GM19463 (cell line): Measurements from ENCODE around the gene PUSL1.

ENCODE experiments used
- ATAC-seq: cut with Tn5 transposase; IDR thresholded peaks from one replicate; pipeline ENCODE4 v1.9.1; 2021; ENCODE audit warnings: mild to moderate bottlenecking, moderate library complexity; ENCODE audit not compliant: unreplicated experiment

Gene PUSL1

DNA sequence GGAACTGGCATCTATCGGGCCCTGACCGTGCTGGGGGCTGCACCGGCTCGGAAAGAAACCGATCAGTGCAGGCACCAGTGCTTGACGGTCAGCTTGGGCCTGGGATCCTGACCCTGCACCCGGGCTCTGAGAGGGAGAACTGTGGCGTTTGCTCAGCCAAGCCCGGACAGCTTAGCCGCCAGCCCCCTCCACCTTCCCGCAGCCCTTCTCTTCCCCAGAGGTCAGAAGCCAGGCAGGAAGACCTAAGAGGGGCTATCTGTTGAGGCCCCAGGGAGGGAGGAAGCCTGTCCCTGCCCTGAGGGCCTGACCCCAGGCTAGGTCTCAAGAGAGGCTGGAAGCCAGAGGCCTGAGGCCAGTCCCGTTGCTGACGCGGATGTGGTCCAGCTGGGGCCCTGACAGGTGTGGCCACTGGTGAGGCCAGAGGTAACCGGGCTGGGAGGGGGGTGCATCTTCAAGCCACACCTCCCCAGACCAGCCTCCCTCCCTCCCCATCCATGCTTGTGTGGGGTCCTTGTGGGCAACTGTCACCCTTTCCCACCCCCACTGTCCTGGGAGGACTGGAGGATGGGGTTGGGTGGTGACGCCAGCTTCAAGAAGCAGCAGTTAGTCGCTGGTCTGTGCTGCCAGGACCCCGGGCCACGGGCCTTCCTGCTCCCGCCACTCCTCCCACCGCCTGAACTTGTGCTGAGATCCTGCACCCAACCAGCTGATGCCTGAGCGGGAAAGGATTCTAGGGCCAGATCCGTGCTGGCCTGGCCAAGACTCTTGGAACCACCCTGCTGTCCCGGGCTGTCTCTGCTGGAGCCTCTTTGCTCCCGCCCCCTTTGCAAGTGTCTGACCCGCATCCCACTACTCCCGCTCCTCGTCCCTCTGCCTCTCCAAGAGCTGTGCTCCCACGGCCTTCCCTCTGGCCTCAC, 43.4 kb downstream of the PUSL1 start:
- ATAC-seq: no peak

DNA sequence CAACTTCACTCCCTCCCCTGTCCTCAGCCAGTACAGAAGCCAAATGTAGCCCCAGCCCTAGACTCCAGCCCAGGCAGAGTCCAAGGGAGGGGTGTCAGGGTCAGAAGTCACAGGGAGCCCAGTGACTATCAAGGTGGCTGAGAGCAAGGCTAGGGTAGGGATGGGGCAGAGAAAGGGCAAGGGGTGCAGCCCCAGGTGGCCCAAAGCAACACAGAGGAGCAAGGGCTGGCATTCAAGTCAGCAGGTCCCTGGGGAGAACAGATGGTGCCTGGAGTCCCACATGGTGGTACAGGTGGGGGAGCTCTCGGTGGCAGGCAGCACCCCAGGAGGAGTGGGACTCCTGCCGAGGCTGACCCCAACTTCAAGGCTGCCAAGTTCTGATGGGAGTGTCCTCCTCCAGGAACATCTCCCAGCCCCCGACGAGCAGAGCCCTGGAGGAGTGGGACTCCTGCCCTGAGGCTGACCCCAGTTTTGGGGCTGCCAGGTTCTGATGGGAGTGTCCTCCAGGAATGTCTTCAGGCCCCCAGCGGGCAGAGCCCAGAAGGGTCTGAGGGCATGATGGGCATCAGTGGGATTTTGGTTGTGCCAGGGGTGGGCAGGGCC, 44.5 kb downstream of the PUSL1 start:
- ATAC-seq: no peak

DNA sequence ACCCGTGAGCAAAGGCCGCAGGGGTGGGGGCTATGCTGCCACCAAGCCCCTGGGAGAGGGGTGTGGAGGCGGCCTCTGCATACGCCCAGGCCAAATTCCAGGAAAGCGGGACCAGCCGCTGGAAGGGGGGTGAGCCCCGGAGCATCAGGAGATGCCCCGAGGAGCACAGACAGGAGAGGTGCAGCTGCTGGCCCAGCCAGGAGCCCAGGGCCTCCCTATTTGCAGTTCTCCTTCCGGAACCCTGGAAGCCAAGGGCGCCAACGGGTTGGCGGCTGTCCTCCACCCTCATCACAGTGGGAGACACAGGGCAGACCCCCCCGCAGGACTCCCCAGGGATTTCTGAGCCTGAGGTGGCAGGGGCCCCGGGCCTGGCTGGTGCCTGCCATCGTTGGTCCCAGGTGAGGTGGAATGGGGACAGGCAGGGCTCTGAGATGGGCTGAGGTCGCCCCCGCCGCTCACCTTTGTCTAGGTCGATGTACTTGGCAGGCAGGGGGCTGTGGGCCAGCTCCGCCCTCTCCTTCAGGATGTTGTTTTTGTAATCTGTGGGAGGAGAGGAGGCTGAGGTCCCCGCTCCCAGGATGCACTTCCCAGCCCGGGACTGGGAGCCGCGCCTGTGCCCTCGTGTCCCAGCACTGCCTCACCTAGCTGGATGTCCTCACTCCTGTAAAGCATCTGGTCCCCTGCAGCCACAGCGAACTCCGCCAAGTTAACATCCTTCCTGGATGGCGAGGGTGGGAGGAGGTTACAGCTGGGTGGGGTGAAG, 45.2 kb downstream of the PUSL1 start:
- no peak for ATAC-seq

DNA sequence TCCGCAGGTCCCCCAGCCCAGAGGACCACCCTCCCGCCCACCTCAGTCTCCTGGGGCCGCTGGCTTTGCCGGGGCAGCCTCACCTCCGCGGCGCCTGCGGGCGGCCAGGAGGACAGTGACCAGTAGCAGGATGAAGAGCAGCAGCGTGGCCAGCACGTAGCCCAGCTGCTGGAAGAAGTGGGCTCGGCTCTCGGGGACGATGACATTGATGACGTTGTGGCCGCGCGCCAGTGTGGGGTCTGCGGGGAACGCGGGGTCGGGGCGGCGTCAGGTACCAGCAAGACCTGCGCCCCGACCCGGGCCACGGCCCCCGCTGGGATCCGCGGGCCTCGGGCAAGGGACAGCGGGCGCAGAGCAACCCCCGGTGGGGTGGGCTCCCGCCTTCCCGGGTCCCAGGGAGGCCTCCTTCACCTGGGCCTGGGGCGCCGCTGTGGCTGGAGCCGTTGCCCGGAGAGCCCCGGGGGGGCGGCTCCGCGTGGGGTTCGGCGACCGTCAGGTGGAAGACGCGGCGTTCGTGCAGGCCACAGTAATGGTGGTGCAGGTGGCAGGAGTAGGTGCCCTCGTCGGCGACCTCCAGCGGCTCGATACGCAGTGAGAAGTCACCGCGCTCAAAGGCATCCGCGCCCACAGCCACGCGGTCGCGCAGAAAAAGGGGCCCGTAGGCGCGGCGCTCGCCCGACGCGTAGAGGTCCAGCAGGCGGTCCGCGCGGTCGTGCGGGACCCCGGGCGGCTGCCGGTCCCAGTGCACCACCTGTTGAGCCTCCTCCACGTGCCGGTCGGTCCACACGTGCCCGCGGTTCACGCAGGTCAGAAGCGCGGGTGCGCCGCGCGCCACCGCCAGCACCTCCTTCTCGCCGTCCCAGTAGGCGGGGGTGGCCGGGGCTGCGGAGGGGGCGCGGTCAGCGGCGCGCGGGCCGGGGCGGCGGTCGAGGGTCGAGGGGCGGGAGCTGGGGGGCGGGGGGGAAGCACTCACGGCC, 46.2 kb downstream of the PUSL1 start:
- ATAC-seq: no peak

DNA sequence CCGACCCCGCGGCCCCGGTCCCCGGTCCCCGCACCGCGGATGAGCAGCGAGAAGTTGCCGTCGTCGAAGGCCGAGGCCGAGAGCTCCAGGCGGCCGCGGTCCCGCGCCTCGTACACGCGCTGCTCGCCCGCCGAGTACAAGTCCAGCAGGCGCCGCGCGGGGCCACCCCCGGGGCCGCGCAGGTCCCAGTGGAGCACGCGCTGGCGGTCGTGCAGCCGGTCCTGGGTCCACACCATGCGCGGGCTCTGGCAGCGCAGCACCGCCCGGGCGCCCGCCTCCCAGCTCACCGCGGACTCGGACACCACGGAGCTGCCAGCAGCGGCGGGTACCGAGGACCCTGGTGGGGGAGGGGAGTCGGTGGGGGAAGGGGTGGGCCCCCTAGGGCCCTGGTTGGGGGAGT, 47.0 kb downstream of the PUSL1 start:
- no peak for ATAC-seq

DNA sequence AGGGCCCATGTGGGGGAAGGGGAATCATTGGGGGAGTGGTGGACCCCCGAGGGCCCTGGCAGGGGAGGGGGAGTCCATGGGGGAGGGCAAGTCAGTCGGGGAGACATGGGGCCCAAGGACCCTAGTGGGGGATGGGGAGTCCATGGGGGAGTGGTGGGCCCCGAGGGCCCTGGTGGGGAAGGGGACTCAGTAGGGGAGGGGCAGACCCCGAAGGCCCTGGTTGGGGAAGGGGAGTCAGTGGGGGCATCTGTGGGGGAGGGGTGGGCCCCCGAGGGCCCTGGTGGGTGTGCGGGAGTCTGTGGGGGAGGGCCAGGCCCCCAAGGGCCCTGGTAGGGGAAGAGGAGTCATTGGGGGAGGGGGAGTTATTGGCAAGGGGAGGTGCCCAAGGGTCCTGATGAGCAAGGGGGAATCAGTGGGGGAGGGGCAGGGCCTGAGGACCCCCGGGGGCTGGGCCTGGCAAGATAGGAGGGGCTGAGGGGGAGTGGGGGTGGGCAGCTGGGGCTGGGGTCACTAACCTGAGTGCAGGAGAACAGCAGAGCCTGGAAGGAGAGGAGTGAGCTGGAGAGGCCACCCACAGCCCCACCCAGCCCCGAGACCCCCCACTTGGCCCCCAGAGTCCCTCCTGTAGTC, 47.9 kb downstream of the PUSL1 start:
- no peak for ATAC-seq

DNA sequence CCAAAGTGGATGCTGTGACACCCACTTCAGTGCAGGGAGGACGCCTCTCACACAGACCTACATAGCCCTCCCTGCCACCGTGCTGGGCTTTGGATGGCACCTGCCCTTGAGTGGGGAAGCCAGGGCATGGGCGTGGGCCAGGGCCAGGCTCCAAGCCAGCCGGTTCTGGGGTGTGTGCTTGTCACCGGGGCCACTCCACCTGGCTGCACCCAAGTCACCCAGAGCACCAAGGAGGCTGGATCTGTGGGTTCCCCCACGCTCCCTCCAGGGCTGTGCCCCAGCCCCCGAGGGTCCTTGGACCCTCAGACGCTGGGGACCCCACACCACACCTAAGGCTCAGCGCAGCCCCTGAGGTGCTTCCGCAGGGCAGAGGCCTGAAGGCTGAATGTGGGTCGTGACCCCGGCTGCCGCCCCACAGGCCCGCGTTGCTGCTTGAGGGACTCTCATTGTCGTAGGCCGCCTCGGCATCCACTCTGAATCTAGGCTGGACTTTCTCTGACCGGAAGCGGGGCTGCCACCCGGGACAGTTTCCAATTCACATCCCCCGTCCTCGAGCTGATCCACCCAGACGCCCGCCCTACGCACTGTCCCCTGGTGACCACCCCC, 48.5 kb downstream of the PUSL1 start:
- no peak for ATAC-seq

DNA sequence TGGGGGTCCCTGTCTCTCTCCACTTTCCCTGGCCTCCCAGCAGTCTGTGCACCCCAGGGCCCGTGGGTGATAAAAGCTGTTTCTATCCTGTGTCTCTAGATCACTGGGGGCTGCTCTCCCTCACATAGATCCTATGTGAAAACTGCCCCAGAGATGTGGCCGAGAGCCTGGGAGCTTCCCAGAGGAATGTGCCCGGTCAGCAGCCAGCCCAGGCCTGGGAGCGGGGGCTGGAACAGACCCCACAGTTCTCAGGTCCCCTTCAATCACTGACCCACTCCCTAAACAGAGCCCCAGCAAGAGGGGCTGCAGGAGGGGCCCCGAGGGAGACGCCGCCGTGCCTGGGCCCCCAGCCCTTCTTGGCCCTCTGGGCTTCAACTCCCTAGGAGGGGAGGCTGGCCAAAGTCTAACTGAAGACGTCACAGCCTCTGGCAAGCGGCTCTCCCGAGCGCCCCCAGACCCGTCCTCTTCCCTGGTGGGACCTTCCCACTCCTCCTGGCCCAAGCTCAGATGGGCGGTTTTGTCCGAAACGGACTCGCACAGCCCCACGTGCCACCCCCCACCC, 49.6 kb downstream of the PUSL1 start:
- ATAC-seq: no peak

DNA sequence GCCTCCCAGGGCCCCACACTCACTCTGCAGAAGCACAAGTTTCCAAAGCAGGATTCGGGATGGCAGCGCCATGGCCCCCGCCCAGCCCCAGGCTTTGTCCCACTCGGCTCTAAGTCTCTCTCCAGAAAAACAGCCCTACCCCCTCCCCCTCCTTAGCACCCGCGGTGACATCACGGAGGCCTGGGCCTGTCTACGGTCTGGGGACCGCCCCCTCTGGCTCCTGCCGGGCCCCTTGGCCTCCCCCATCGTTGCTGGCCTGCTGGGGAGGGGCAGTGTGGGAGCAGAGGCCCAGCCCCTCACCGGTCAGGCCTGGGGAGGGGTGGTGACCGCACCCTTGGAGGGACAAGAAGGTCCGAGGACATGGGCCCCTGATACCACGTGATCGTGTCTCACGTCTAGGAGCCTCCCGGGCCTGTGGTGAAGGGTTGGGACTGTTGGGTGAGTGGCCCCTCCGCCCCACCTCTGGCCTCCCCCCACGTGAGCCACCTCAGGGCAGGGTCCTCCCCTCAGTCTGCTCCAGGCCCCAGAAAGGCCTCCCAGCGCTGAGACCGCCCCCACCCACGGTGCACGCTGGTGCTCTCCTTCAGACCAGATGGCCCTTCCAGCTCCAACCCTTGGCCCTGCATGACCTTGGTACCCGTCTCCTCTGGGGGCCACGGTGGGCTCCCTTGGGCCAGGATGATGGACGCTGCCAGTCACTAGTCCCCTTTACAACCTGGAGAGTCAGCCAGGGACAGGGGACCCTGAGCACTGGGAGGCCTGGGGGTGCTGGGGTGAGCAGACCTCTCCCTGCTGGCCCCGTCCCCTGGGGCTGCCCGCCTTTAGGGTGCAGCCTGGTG, 50.3 kb downstream of the PUSL1 start, which contains the start of gene MXRA8:
Gene MXRA8, minus strand, starts transcription at position 123 of the 839 bp plus-strand sequence. Its CDS starts 51 bp downstream, at position 72.
- no peak for ATAC-seq

DNA sequence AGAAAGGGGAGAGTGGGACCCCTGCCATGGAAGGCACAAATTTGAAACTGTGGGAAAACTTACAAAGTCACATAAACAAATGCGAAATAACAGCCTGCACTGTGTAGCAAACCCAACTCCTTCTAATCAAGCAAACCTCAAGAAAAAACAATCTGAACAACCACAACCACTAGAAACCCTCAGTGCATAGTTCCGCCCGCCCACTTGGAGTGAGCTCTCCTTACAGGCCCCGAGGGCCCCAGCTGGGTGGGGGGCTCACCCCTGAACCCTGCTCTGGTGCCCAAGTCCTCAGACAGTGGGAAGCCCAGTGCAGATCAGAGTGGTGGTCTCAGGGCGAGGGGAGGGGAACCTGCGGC, 50.9 kb downstream of the PUSL1 start:
- ATAC-seq: no peak

DNA sequence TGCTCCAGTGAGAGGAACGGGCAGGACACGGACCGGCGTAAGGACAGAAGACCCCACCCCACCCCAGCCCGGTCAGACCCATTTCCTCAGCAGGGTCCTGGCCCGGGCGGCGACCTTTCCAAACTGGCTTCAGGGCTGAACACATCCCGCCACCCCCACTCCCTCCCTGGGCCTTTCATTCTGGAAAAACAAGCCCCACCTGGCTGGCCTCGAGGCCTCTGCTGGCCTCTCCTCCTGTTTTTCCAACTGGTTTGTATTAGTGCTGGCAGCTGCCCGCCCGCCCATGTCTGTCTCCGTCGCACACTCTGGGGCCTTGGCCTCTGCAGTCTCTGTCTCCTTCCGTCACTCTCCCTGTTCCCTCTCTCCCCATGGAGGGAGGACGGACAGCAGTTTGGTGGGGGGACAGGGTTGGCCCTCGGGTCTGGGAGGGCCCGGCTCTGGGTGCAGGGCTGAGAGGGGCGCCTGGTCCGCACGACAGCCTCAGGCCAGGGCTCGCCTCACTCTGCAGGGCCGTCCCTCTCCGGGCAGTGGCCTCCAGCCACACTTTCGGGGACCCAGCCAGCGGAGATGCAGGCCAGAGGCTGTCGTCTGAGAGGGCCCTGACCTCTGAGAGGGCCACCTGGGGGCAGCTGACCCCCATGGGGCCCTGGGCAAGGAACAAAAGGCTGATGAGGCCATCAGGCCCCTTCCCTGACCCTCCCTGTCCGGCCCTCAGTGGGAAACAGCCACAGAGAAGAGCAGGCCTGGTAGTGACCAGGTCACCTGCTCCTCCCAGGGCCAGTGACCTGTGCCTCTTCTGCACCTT, 51.5 kb downstream of the PUSL1 start:
- ATAC-seq: no peak

DNA sequence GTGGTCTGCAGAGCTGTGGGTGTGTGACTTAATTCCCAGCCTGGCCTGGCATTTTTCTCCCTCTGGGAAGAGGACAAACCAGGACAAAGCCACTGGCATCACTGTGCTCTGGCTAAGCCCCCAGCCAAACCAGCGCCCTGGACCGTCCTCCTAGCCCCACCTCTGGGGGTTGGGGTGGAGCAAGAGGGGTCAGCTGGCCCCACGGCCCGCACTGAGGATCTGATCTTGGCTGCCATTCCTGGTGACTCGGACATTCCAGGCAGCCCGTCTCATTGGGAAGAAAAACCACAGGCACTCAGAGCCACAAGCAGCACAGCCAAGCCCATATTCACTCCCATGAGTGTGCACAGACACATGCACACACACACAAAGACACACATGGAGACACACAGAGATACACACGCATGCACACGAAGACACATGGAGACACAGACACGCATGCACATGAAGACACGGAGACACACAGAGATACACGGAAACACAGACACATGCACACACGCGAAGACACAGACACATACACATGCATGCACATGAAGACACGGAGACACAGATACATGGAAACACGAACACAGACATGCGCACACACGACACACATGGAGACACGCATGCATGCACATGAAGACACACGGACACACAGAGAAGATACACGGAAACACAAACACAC, 52.2 kb downstream of the PUSL1 start:
- no peak for ATAC-seq
